Parathyroid adenoma (tissue), 2 donors: Measurements from ENCODE around the gene UTS2R.
"Not testable (repeated sequence)": the region's sequence is repeated elsewhere in the genome, so short reads cannot be mapped to it uniquely, and the experiment has no call there.

ENCODE experiments used
- H2AFZ ChIP-seq: fragments of 300-600 bp; sonication (generic); one replicate; pipeline ENCODE4 v1.7.0; 2017; ENCODE audit warnings: antibody characterized with exemption, mild to moderate bottlenecking
- H3K27ac ChIP-seq: fragments of 300-600 bp; sonication (generic); one replicate; pipeline ENCODE4 v1.7.0; 2017
- H3K27me3 ChIP-seq: fragments of 300-600 bp; sonication (generic); one replicate; pipeline ENCODE4 v1.7.0; 2017; ENCODE audit warnings: low read length; ENCODE audit not compliant: control insufficient read depth, insufficient read depth
- H3K36me3 ChIP-seq: fragments of 300-600 bp; sonication (generic); one replicate; pipeline ENCODE4 v1.7.0; 2017; ENCODE audit warnings: low read length; ENCODE audit not compliant: control insufficient read depth, insufficient read depth
- H3K4me1 ChIP-seq: fragments of 300-600 bp; sonication (generic); one replicate; pipeline ENCODE4 v1.7.0; 2017; ENCODE audit warnings: control low read depth
- H3K4me2 ChIP-seq: fragments of 300-600 bp; sonication (generic); one replicate; pipeline ENCODE4 v1.7.0; 2017; ENCODE audit warnings: low read length
- H3K4me3 ChIP-seq: fragments of 300-600 bp; sonication (generic); one replicate; pipeline ENCODE4 v1.7.0; 2017; ENCODE audit warnings: low read depth, low read length
- H3K79me2 ChIP-seq: fragments of 300-600 bp; sonication (generic); one replicate; pipeline ENCODE4 v1.7.0; 2017; ENCODE audit warnings: control low read depth
- H3K9ac ChIP-seq: fragments of 300-600 bp; sonication (generic); one replicate; pipeline ENCODE4 v1.7.0; 2017; ENCODE audit warnings: mild to moderate bottlenecking
- H3K9me3 ChIP-seq: fragments of 300-600 bp; sonication (generic); one replicate; pipeline ENCODE4 v1.7.0; 2017; ENCODE audit warnings: low read length; ENCODE audit not compliant: control insufficient read depth
- CTCF ChIP-seq: fragments of 300-600 bp; sonication (generic); IDR thresholded peaks from one replicate; pipeline ENCODE4 v1.7.0; 2017; ENCODE audit warnings: antibody characterized with exemption, mild to moderate bottlenecking
- donor health status: primary hyperparathyroidism.

UTS2R gene

GRCh38 chr17:82343560-82343959 lies 28.0 kb upstream of the UTS2R start:
- Histone ChIP-seq H3K27ac (no peak overlapping the region), H3K36me3 (no peaks in the 10 kb centered on the region), H3K27me3 (no peaks in the 10 kb centered on the region), H3K9ac (no peak overlapping the region), H2AFZ (no peak overlapping the region), H3K4me2 (no peak overlapping the region), H3K4me3 (no peak overlapping the region), H3K79me2 (no peaks in the 10 kb centered on the region), H3K4me1 (no peaks in the 10 kb centered on the region), H3K9me3 (no peaks in the 10 kb centered on the region)
- TF ChIP-seq CTCF: no peak

DNA sequence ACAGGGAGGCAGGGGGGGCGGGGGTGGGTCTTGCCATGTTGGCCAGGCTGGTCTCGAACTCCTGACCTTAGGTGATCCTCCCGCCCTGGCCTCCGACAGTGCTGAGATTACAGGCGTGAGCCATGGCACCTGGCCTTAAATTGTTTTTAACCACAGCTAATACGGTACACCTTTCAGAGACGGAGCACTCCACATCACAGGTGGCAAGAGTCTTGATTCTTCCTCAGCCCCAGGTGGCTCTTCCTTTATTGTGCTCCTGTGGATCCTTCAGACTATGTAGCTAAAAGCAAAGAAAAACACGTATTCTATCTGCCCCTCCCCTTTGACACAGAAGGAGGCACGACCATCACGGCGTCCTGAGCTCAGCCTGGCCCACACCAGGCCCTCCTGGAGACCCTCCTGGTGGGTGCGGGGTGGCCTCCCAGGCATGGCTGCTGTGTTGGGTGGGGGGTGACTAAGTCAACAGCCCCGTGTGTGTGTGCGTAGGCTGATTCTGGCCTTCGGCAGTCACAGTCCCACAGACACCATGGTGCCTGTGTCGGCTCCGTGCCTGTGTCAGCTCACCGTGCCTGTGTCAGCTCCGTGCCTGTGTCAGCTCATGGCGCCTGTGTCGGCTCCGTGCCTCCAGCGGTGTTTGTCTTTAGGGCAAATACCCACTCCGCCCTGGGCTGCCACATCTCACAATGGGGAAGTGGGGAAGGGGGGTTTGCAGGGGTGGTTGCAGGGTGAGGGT lies 27.2 kb upstream of the UTS2R start:
- Histone ChIP-seq H3K9ac (no peak overlapping the region), H3K4me1 (no peaks in the 10 kb centered on the region), H3K27me3 (no peaks in the 10 kb centered on the region), H3K27ac (no peak overlapping the region), H3K79me2 (no peaks in the 10 kb centered on the region), H3K36me3 (no peaks in the 10 kb centered on the region), H2AFZ (no peak overlapping the region), H3K9me3 (no peaks in the 10 kb centered on the region), H3K4me2 (no peak overlapping the region), H3K4me3 (no peak overlapping the region)
- TF ChIP-seq CTCF: no peak

- Histone ChIP-seq H3K9ac (no peak overlapping the region), H3K27ac (no peak overlapping the region), H3K4me2 (no peak overlapping the region), H2AFZ (no peak overlapping the region), H3K9me3 (no peaks in the 10 kb centered on the region), H3K4me3 (no peak overlapping the region), H3K4me1 (no peaks in the 10 kb centered on the region), H3K79me2 (no peaks in the 10 kb centered on the region), H3K27me3 (no peaks in the 10 kb centered on the region), H3K36me3 (no peaks in the 10 kb centered on the region)
- TF ChIP-seq CTCF: no peak
Measured at GRCh38 chr17:82345151-82345976, 26.2 kb upstream of the UTS2R start.

GRCh38 chr17:82346342-82347300 lies 24.9 kb upstream of the UTS2R start:
- H2AFZ ChIP-seq: no peak overlapping the region
- H3K9ac ChIP-seq: no peak overlapping the region
- H3K4me3 ChIP-seq: no peak overlapping the region
- no peaks in the 10 kb centered on the region for H3K79me2 ChIP-seq
- no peaks in the 10 kb centered on the region for H3K9me3 ChIP-seq
- no peak overlapping the region for H3K27ac ChIP-seq
- no peaks in the 10 kb centered on the region for H3K36me3 ChIP-seq
- no peak overlapping the region for H3K4me2 ChIP-seq
- H3K4me1 ChIP-seq: no peaks in the 10 kb centered on the region
- no peak for TF ChIP-seq CTCF
- H3K27me3 ChIP-seq: no peaks in the 10 kb centered on the region

- H3K9ac ChIP-seq, H2AFZ ChIP-seq, H3K27ac ChIP-seq, H3K4me2 ChIP-seq, H3K4me3 ChIP-seq, H3K4me1 ChIP-seq, H3K9me3 ChIP-seq, H3K79me2 ChIP-seq, H3K36me3 ChIP-seq, H3K27me3 ChIP-seq: not testable (repeated sequence)
Measured at GRCh38 chr17:82347994-82348393, 23.6 kb upstream of the UTS2R start.
